NB4 (cell line): ENCODE results near the gene PTGR2.

Experiments
- DNase-seq: peaks from one replicate; pipeline ENCODE4 v3.0.0; 2010; ENCODE audit warnings: low read depth
- H3K4me3 ChIP-seq: one replicate; pipeline ENCODE4 v1.5.1; 2011; ENCODE audit warnings: mild to moderate bottlenecking, low read depth, low read length, moderate library complexity
- MYC ChIP-seq: IDR thresholded peaks from 2 replicates; pipeline ENCODE4 v1.6.1; 2011; ENCODE audit warnings: low read depth, low read length
- POLR2A ChIP-seq: IDR thresholded peaks from 2 replicates; pipeline ENCODE4 v1.6.1; 2011; ENCODE audit warnings: mild to moderate bottlenecking; ENCODE audit not compliant: insufficient read length; ENCODE audit errors: extremely low read depth
- TF ChIP-seq, protein P1 (sequence below): IDR thresholded peaks from one replicate; pipeline ENCODE4 v1.5.1; 2012; ENCODE audit warnings: low read depth, low read length
- TF ChIP-seq, protein P2 (sequence below): IDR thresholded peaks from 2 replicates; pipeline ENCODE4 v1.6.1; 2011; ENCODE audit warnings: low read depth, low read length

The PTGR2 gene

DNA sequence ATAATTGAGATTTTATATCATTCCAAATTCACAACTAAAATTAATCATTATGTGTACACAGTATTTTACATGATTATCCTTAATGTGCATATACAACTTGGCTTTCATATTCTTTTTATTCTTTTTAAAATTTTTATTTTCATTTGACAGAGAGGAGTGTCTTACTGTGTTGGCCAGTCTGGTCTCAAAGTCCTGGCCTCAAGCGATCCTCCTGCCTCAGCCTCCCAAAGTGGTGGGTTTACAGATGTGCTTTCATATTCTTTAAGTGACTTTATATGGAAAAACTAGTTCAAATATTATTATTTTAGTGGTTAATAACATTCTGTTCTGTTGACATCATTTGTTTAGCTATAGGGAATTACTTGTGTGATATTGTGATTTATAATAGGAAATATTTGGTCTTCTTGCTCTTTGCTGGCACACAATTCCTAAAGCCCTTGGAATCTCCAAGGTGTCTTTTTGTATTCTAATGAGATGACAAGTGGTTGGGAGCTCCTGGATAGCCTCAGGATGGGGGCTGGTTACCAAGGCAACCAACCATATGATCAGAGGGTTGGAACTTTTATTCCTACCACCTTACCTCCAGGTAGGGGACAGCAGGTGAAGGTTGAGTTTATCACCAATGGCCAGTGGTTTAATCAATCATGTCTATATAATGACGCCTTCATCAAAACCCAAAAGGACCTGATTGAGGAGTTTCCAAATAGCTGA, 19.0 kb downstream of the PTGR2 start:
- DNase-seq, result no peak
- H3K4me3 ChIP-seq, result no peak overlapping the region
- TF ChIP-seq POLR2A (no peak), MYC (no peak)
- TF ChIP-seq, protein P1, sequence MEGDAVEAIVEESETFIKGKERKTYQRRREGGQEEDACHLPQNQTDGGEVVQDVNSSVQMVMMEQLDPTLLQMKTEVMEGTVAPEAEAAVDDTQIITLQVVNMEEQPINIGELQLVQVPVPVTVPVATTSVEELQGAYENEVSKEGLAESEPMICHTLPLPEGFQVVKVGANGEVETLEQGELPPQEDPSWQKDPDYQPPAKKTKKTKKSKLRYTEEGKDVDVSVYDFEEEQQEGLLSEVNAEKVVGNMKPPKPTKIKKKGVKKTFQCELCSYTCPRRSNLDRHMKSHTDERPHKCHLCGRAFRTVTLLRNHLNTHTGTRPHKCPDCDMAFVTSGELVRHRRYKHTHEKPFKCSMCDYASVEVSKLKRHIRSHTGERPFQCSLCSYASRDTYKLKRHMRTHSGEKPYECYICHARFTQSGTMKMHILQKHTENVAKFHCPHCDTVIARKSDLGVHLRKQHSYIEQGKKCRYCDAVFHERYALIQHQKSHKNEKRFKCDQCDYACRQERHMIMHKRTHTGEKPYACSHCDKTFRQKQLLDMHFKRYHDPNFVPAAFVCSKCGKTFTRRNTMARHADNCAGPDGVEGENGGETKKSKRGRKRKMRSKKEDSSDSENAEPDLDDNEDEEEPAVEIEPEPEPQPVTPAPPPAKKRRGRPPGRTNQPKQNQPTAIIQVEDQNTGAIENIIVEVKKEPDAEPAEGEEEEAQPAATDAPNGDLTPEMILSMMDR, result no peak
- TF ChIP-seq, protein P2, sequence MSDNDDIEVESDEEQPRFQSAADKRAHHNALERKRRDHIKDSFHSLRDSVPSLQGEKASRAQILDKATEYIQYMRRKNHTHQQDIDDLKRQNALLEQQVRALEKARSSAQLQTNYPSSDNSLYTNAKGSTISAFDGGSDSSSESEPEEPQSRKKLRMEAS, result no peak

DNA sequence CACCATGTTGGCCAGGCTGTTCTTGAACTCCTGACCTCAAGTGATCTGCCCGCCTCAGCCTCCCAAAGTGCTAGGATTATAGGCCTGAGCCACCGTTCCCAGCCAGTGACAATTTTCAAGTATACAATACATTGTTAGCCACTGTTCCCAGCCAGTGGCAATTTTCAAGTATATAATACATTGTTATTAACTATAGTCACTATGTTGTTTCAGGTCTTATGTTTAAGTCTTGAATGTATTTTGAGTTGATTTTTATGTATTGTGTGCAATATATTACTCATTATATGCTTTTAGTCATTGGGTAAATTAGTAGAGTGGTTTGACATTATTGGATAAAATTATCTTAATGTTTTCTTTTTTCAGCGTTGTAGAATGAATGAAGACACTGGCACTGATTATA, 22.0 kb downstream of the PTGR2 start:
- DNase-seq, result no peak
- H3K4me3 ChIP-seq, result no peak overlapping the region
- TF ChIP-seq, protein P1, result no peak
- TF ChIP-seq MYC (no peak), POLR2A (no peak)
- TF ChIP-seq, protein P2, result no peak

DNA sequence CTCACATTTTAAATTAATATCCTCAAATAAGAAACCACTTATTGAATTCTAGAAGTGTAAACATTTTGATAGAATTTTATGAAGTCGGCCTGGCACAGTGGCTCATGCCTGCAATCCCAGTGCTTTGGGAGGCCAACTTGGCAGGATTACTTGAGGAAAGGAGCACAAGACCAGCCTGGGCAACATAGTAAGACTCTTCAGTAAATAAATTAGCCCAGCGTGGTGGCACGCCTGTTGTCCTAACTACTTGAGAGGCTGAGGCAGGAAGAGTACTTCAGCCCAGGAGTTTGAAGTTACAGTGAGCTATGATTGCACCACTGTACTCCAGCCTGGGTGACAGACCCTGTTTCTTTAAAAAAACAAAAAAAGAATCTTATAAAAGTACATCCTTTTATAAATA, 26.2 kb downstream of the PTGR2 start:
- TF ChIP-seq MYC (no peak), POLR2A (no peak)
- TF ChIP-seq, protein P2, result no peak
- H3K4me3 ChIP-seq, result no peak overlapping the region
- no peak for DNase-seq

DNA sequence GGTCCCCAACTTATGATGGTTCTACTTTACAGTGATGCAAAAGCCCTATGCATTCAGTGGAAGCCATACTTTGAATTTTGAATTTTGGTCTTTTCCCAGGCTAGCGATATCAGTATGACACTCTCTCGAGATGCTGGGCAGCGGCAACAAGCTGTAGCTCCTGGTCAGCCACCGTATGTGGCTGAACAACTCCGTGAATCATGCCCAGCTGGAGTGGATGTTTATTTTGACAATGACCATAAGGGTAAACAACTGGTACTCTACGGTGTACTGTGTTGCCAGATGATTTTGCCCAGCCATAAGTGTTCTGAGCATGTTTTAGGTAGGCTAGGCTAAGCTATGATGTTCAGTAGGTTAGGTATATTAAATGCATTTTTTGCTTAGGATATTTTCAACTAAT, 26.8 kb downstream of the PTGR2 start:
- no peak overlapping the region for H3K4me3 ChIP-seq
- DNase-seq, result no peak

DNA sequence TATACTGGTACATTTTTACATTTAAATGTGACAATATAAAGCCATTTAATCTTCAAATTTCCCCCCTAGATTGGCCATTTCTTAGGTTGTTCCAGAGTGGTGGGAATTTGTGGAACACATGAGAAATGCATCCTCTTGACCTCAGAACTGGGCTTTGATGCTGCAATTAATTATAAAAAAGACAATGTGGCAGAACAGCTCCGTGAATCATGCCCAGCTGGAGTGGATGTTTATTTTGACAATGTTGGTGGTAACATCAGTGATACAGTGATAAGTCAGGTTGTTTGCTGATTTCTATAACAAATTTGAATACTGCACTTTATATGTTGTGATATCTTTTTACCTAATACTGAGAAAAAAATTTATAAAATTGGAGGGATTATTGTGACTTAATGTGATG, 27.4 kb downstream of the PTGR2 start:
- DNase-seq, result no peak
- no peak for TF ChIP-seq POLR2A
- TF ChIP-seq MYC, result no peak
- TF ChIP-seq, protein P1, result no peak
- TF ChIP-seq, protein P2, result no peak
- no peak overlapping the region for H3K4me3 ChIP-seq

More for the DNA sequence above, 26.8 kb downstream of the PTGR2 start:
- no peak for TF ChIP-seq POLR2A
- no peak for TF ChIP-seq MYC
- TF ChIP-seq, protein P1, result no peak
- TF ChIP-seq, protein P2, result no peak

DNA sequence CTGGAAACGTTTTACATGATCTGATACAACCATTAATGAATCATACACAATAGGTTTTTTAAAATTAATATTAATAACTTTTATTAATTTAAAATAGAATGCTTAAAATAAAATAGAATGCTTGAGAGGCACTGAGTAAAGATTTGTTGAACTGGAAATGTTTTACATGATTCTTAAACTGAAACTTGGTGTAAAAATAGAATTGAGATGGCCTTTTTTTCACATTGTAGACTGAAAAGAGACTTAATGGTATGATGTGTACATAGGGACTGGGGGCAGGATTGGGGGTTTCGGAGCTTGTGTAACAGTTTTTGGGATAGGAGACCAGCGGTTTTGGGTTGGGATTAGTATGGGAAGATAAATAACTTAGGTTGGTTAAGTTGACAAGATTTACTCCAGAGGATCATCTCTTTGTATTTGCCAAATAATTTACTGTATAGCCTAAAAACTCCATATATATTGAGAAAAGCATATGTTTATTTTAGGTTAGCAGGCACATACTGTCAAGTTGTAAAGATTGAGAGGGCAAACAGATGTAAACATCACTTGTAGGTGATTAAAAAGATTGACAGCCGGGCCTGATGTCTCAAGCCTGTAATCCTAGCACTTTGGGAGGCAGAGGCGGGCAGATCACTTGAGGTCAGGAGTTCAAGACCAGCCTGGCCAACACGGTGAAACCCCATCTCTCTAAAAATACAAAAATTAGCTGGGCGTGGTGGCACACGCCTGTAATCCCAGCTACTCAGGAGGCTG, 33.0 kb downstream of the PTGR2 start:
- DNase-seq, result no peak
- no peak for TF ChIP-seq MYC
- no peak for TF ChIP-seq POLR2A
- TF ChIP-seq, protein P1, result no peak
- H3K4me3 ChIP-seq, result no peak overlapping the region
